ENCODE results near the gene DSG4. TPM values are rescaled to one million over a fixed set of nuclear protein-coding genes. Genes with fewer than 3 reads are reported as not detected.

Gene DSG4
- polyA plus RNA-seq, 3 donors: not detected

- Histone ChIP-seq H3K4me3 (replicated peaks in 1 of 3; ENCODE audit: low read depth in 2 of 3, low read length in 3 of 3) (no peak overlapping the region), H3K4me2 (replicated peaks; ENCODE audit: extremely low read depth, low read length, poor library complexity, severe bottlenecking) (no peak overlapping the region), H3K4me1 (ENCODE audit: control insufficient read depth in 1 of 2, insufficient read depth in 2 of 2, low read length in 2 of 2) (no peaks in the 10 kb centered on the region), H3K36me3 (replicated peaks in 1 of 2; ENCODE audit: control insufficient read depth in 1 of 2, insufficient read depth in 2 of 2, low read length in 2 of 2) (no peaks in the 10 kb centered on the region), H4K20me1 (ENCODE audit: insufficient read depth, low read length) (no peaks in the 10 kb centered on the region), H3K9ac (ENCODE audit: insufficient read depth, low read length, poor library complexity, severe bottlenecking) (no peak overlapping the region), H2AFZ (ENCODE audit: insufficient read depth, low read depth, low read length, poor library complexity, severe bottlenecking) (no peak overlapping the region), H3K27me3 (ENCODE audit: control insufficient read depth in 2 of 2, insufficient read depth in 2 of 2, low read length in 2 of 2) (no peaks in the 10 kb centered on the region), H3K79me2 (ENCODE audit: insufficient read depth, low read length) (no peaks in the 10 kb centered on the region), H3K9me3 (replicated peaks in 1 of 2; ENCODE audit: control insufficient read depth in 1 of 2, insufficient read depth in 1 of 2, low read length in 2 of 2) (no peaks in the 10 kb centered on the region), H3K27ac (ENCODE audit: low read depth in 1 of 2, low read length in 2 of 2) (no peak overlapping the region)
- intact Hi-C loops (cut with micrococcal nuclease): loop anchor here in 1 of 2 donors (10.0 kb wide), 1 partner anchor 75 kb away; no protein-coding TSS in a partner anchor
- no peaks in the 10 kb centered on the region for H3K4me1 Mint-ChIP-seq
- H3K36me3 Mint-ChIP-seq: no peaks in the 10 kb centered on the region
- DNase-seq: no peak
- peaks cover 0 to 2% (median 0%) of the 10 kb centered on the region in 3 donors for H3K27me3 Mint-ChIP-seq (ENCODE audit: low read depth in 3 of 3)
- TF ChIP-seq CTCF (IDR thresholded peaks at IDR 0.05): no peak
- H3K9me3 Mint-ChIP-seq: peaks cover 0 to 3% (median 0%) of the 10 kb centered on the region in 7 donors
- no CpG with 5 or more reads among the region's 6 CpGs for WGBS (ENCODE audit: insufficient coverage)
- H3K27ac Mint-ChIP-seq: no peak overlapping the region
- H3K4me3 Mint-ChIP-seq: no peak overlapping the region
Observed at GRCh38 chr18:31399306-31400032, 22.9 kb downstream of the DSG4 start.

- Histone ChIP-seq H3K4me3 (replicated peaks in 1 of 3; ENCODE audit: low read depth in 2 of 3, low read length in 3 of 3) (no peak overlapping the region), H3K4me2 (replicated peaks; ENCODE audit: extremely low read depth, low read length, poor library complexity, severe bottlenecking) (no peak overlapping the region), H3K27me3 (ENCODE audit: control insufficient read depth in 2 of 2, insufficient read depth in 2 of 2, low read length in 2 of 2) (no peaks in the 10 kb centered on the region), H2AFZ (ENCODE audit: insufficient read depth, low read depth, low read length, poor library complexity, severe bottlenecking) (no peak overlapping the region), H3K9me3 (replicated peaks in 1 of 2; ENCODE audit: control insufficient read depth in 1 of 2, insufficient read depth in 1 of 2, low read length in 2 of 2) (no peaks in the 10 kb centered on the region), H3K36me3 (replicated peaks in 1 of 2; ENCODE audit: control insufficient read depth in 1 of 2, insufficient read depth in 2 of 2, low read length in 2 of 2) (no peaks in the 10 kb centered on the region), H3K27ac (ENCODE audit: low read depth in 1 of 2, low read length in 2 of 2) (no peak overlapping the region), H3K9ac (ENCODE audit: insufficient read depth, low read length, poor library complexity, severe bottlenecking) (no peak overlapping the region), H3K4me1 (ENCODE audit: control insufficient read depth in 1 of 2, insufficient read depth in 2 of 2, low read length in 2 of 2) (no peaks in the 10 kb centered on the region), H4K20me1 (ENCODE audit: insufficient read depth, low read length) (no peaks in the 10 kb centered on the region), H3K79me2 (ENCODE audit: insufficient read depth, low read length) (no peaks in the 10 kb centered on the region)
- intact Hi-C loops (cut with micrococcal nuclease): loop anchor here in 1 of 2 donors (10.0 kb wide), 1 partner anchor 77 kb away; no protein-coding TSS in a partner anchor
- Mint-ChIP-seq H3K9me3 (no peaks in the 10 kb centered on the region), H3K4me1 (no peaks in the 10 kb centered on the region), H3K36me3 (no peaks in the 10 kb centered on the region), H3K27me3 (ENCODE audit: low read depth in 3 of 3) (peaks cover 0 to 2% (median 0%) of the 10 kb centered on the region in 3 donors), H3K4me3 (no peak overlapping the region), H3K27ac (no peak overlapping the region)
- DNase-seq: no peak
- TF ChIP-seq CTCF (IDR thresholded peaks at IDR 0.05): no peak
- WGBS (ENCODE audit: insufficient coverage): no CpG with 5 or more reads among the region's 6 CpGs
Observed at GRCh38 chr18:31401156-31402025, 24.8 kb downstream of the DSG4 start.

Data from CD14-positive monocyte (primary cell).